ENCODE measurements around the gene ZNF277.
"Not testable (repeated sequence)": the region's sequence is repeated elsewhere in the genome, so short reads cannot be mapped to it uniquely, and the experiment has no call there.

GRCh38 chr7:112391079-112391821 is 184.8 kb downstream of the ZNF277 start:
- not testable (repeated sequence) for TF ChIP-seq TAF1 (IDR thresholded peaks at IDR 0.05; ENCODE audit: low read depth, low read length); SPI1 (IDR thresholded peaks at IDR 0.05; ENCODE audit: low read depth, low read length); POLR2A (IDR thresholded peaks at IDR 0.05; ENCODE audit: low read depth, low read length); POLR2AphosphoS5 (IDR thresholded peaks at IDR 0.05; ENCODE audit: low read depth, low read length); PAX5 (IDR thresholded peaks at IDR 0.05; ENCODE audit: insufficient read depth, low read length, severe bottlenecking); POU2F2 (IDR thresholded peaks at IDR 0.05; ENCODE audit: low read depth, low read length)
